GM18909 (cell line): ENCODE results near the gene CAB39.

ENCODE experiments used
- ATAC-seq: cut with Tn5 transposase; IDR thresholded peaks from one replicate; pipeline ENCODE4 v1.9.1; 2021; ENCODE audit warnings: mild to moderate bottlenecking; ENCODE audit not compliant: unreplicated experiment, poor library complexity

Gene CAB39

GRCh38 chr2:230847883-230848388 lies 135.3 kb downstream of the CAB39 start:
- peak; percentile 92 for ATAC-seq

GRCh38 chr2:230849633-230850357 lies 137.2 kb downstream of the CAB39 start:
- no peak for ATAC-seq

- ATAC-seq = no peak
Observed at GRCh38 chr2:230850358-230850658, 137.7 kb downstream of the CAB39 start.

GRCh38 chr2:230852113-230852512 lies 139.5 kb downstream of the CAB39 start:
- ATAC-seq = no peak

GRCh38 chr2:230861552-230862255 lies 149.1 kb downstream of the CAB39 start:
- no peak for ATAC-seq

- no peak for ATAC-seq
Observed at GRCh38 chr2:230862292-230862691, 149.7 kb downstream of the CAB39 start.

GRCh38 chr2:230863031-230863430 lies 150.4 kb downstream of the CAB39 start:
- ATAC-seq = no peak

GRCh38 chr2:230863442-230864121 lies 150.9 kb downstream of the CAB39 start:
- ATAC-seq = no peak

GRCh38 chr2:230864122-230864604 lies 151.5 kb downstream of the CAB39 start:
- no peak for ATAC-seq

GRCh38 chr2:230864605-230865306 lies 152.1 kb downstream of the CAB39 start, which contains the start of gene ITM2C:
Gene ITM2C (plus strand): TSS chr2:230864942. CDS start chr2:230865026, 84 bp downstream.
- ATAC-seq = peak; percentile 70

GRCh38 chr2:230865307-230865765 lies 152.7 kb downstream of the CAB39 start:
- ATAC-seq = no peak

- ATAC-seq = no peak
Observed at GRCh38 chr2:230865766-230866755, 153.4 kb downstream of the CAB39 start.

- ATAC-seq = no peak
Observed at GRCh38 chr2:230866756-230867523, 154.3 kb downstream of the CAB39 start.

- no peak for ATAC-seq
Observed at GRCh38 chr2:230868161-230868946, 155.7 kb downstream of the CAB39 start.

- no peak for ATAC-seq
Observed at GRCh38 chr2:230868947-230869913, 156.6 kb downstream of the CAB39 start.

GRCh38 chr2:230869914-230870543 lies 157.4 kb downstream of the CAB39 start:
- ATAC-seq = no peak
